Activated CD4-positive, alpha-beta T cell treated with anti-CD3 and anti-CD28 coated beads, Interleukin-2, amount 50 U/mL, for 48 hours (primary cell): ENCODE data around the gene PLSCR3.
"Not testable (repeated sequence)": the region's sequence is repeated elsewhere in the genome, so short reads cannot be mapped to it uniquely, and the experiment has no call there.

ENCODE experiments used
- DNase-seq, 2 experiments: peaks; one replicate each; pipeline ENCODE4 v3.0.0-alpha.2; 2020

The PLSCR3 gene

GRCh38 chr17:7379134-7379533 lies 15.2 kb downstream of the PLSCR3 start:
- no peak for DNase-seq

GRCh38 chr17:7374353-7374752 lies 20.0 kb downstream of the PLSCR3 start:
- DNase-seq: no peak

DNA sequence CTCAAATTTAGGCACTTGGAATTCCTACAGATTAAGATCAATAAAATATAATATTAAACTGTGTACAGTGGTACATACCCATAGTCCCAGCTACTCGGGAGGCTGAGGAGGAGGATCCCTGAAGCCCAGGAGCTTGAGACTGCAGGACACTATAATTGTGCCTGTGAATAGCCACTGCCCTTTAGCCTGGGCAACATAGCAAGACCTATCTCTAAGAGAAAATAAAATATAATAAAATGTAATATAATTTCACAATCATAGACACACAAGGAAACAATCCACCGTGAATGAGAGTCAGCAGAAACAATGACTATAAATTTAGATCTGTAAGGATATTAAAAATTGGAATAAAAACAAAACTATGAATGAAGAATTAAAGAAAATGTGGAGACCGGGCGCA lies 23.5 kb downstream of the PLSCR3 start:
- DNase-seq: no peak

- no peak for DNase-seq
These were observed 24.5 kb downstream of the PLSCR3 start for GRCh38 chr17:7369825-7370224.

DNA sequence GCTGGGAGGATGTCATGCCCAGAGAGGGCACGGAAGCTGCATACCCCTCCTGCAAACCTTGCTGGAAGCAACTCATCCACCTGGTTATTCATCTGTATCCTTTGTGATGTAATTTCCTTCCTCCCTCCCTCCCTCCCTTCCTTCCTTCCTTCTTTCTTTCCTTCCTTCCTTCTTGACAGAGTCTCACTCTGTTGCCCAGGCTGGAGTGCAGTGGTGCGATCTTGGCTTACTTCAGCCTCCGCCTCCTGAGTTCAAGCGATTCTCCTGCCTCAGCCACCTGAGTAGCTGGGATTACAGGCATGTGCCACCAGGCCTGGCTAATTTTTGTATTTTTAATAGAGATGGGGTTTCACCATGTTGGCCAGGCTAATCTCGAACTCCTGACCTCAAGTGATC lies 25.7 kb downstream of the PLSCR3 start:
- DNase-seq: not testable (repeated sequence)

DNA sequence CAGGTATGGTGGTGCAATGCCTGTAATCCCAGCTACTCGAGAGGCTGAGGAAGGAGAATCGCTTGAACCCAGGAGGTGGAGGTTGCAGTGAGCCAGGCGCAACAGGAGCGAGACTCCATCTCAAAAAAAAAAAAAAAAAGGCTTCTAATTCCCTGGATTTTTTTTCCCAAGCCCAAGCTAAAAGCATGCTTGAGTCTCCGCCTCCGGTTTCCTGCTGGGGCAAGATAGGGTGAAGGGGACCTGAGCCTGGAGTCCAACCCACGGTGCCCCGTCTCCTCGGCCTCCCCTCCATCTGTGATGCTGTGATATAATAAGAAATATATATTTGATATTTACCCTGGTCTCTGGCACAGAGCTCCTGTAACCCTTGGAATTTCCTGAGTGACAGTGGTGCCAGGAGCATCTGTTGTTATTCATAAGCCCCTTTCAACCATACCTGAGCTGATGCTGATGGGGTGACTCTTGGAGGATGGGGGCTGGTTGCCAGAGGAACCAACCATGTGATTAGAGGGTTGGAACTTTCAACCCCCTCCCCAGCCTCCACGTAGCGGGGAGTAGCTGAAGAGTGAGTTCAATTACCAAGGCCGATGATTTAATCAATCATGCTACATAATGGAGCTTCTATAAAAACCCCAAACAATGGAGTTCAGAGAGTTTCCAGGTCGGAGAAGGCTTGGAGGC lies 26.3 kb downstream of the PLSCR3 start:
- no peak for DNase-seq

GRCh38 chr17:7367083-7367482 lies 27.2 kb downstream of the PLSCR3 start:
- DNase-seq: no peak

- not testable (repeated sequence) for DNase-seq
These were observed 28.4 kb downstream of the PLSCR3 start for GRCh38 chr17:7365963-7366362.

GRCh38 chr17:7363311-7363710 lies 31.0 kb downstream of the PLSCR3 start:
- no peak for DNase-seq

DNA sequence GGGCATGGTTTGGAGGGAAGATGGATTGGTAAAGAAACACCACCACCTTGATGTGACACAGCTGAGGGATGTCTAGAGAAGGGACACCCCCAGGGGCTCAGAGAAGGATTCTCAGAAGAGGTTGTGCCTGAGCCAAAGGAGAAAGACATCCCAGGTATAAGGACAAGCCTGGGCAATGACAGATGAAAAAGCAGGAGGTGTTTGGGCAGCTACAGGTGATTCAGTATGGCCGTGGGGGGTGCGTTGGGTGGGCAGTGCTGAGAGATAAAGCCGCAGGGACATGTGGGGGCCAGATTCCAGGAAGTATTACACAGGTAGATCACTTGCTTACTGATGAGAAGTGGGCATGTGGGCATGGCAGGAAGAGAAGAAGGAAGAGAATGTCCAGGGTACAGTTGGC lies 32.4 kb downstream of the PLSCR3 start:
- DNase-seq: no peak

DNA sequence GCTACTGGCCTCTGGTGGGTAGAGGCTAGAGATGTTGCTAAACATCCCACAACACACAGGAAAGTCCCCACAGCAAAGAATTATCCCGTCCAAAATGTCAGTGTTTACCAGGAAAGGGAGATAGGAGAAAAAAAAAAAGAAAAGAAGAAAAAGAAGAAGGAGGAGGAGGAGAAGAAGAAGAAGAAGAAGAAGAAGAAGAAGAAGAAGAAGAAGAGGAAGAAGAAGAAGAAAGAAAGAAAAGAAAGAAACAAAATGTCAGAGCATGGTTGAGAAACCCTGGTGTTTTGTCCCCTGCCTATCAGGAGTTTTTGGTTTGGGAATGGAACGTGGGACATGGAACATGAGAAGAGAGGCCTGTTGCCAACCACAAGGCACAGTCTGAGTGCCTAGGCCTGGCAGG lies 36.9 kb downstream of the PLSCR3 start:
- no peak for DNase-seq

DNA sequence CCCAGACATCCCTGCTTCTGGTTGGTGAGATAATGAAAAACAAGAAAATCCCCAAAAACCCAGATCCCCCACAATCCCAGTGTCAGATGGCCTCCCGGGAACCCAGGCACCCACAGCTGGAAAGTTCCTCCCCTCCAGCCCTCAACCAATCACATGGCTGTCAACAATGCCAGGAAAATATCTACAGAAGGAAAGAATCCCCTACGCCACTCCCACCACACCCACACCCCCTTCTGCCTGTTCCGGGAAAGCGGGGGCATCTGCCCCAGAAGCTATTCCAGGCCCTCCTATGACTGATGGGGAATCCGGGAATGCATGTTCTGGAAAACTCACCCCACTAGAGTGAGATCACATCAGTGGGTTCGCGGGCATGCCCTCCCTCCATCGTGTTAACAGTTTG lies 37.6 kb downstream of the PLSCR3 start:
- DNase-seq: no peak

GRCh38 chr17:7356072-7356549 lies 38.2 kb downstream of the PLSCR3 start:
- DNase-seq: peak; percentile 90 to 92

DNA sequence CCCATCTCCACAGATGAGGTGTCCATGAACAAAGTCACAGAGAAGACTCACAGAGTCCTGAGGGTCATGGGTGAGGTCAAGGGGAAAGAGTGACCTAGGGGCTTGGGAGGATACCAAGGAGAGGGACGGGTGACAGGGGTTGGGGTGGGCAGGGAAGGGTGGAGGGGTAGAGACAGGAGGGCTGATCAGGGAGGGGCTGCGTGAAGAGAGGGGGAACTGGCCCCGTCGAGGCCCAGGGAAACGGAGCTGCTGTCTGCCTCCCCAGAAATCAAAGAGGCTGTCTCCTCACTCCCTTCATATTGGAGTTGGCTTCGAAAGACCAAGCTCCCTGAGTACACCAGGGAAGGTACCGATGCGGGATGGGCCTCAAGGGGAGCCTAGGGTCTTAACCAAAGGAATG lies 38.8 kb downstream of the PLSCR3 start:
- DNase-seq: no peak

DNA sequence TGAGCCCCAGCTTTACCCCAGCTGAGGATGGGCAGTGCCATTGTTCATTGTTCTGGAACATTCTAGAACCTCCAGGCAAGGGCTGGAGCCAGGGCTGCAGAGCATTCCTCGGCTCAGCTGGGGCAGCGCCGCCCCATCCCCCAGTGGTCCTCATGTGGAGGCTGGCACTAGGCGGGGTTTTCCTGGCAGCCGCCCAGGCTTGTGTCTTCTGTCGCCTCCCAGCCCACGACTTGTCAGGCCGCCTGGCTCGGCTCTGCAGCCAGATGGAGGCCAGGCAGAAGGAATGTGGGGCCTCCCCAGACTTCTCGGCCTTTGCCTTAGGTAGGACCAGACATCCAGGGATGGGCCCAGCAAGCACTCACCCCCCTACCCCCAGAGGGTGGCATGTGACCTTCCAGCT lies 39.3 kb downstream of the PLSCR3 start, which contains the start of gene TMEM95:
Gene TMEM95 (plus strand): TSS at position 104 of the 400 bp plus-strand sequence. CDS start 49 bp downstream, at position 153.
- no peak for DNase-seq

GRCh38 chr17:7354262-7354843 lies 40.0 kb downstream of the PLSCR3 start:
- DNase-seq: peak; percentile 47 to 65

- DNase-seq: no peak
These were observed 41.3 kb downstream of the PLSCR3 start for GRCh38 chr17:7352910-7353635.

GRCh38 chr17:7352503-7352889 lies 41.8 kb downstream of the PLSCR3 start:
- no peak for DNase-seq

- DNase-seq: peak; percentile 85 to 90
These were observed 42.4 kb downstream of the PLSCR3 start, which contains the start of gene KCTD11 for GRCh38 chr17:7351665-7352502. Gene KCTD11, plus strand, starts transcription at chr17:7352162.

DNA sequence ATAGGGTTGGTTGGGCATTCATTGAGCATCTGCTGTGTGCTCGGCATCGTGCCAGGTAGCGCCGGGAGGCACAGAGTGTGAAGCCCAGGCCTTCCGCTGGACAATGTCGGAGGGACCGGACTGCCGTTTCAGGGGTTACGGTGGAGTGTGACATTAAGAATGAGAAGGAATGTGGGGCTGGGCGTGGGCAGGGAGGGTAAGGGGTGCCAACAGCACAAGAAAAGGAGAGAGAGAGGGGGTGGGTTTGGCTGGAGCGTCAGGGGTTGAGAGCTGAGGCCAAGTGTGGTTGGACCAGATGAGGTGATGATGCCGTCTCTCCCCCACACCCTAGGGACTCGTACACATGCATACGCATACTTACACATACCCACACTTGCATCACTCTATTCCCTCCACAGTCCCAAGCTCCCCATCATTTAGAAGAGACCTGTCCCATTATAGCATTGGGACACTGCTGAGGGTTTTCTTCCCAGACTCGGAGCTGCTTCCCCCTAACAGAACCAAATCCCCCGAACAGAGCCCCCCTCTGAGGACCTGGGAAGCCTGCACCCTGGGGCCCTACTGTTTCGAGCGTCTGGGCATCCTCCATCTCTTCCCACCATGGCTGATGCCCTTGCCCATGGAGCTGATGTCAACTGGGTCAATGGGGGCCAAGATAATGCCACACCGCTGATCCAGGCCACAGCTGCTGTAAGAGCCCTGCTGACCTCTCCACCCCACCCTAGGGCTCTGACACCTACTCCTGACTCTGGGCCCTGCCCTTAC lies 45.7 kb downstream of the PLSCR3 start:
- DNase-seq: no peak

- no peak for DNase-seq
These were observed 46.5 kb downstream of the PLSCR3 start for GRCh38 chr17:7347630-7348477.
